ENCODE data around the gene MMP20. TPM values are rescaled to one million over a fixed set of nuclear protein-coding genes. Genes with fewer than 3 reads are reported as not detected.
A peak's percentile ranks its signal among the peaks of the same experiment; 100 is the strongest.

Gene MMP20
- total and polyA plus RNA-seq, 5 donors from 2014 or later, result not detected

DNA sequence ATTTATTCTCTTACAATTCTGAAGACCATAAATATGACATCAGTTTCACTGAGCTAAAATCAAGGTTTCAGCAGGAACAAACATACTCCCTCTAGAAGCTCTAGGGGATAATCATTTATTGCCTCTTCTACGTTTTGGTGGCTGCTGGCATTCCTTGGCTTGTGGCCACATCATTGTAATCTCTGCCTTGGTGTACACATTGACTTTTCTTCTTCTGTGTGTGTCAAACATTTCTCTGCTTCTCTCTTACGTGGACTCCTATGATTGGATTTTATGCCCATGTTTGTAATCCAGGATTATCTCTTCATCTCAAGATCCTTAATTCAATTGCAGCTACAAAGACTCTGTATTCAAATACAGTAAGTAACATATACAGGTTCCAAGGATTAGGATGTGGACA lies 30.4 kb upstream of the MMP20 start:
- no peak overlapping the region for H3K4me3 ChIP-seq (ENCODE audit: low read depth, low read length)
- no peak overlapping the region for H3K27ac ChIP-seq (ENCODE audit: insufficient read depth, low read length, poor library complexity, severe bottlenecking)
- no peaks in the 10 kb centered on the region for H3K36me3 ChIP-seq (ENCODE audit: control insufficient read depth, insufficient read depth, low read length)
- DNase-seq, result no peak
- no peak for ATAC-seq (ENCODE audit: low read depth in 2 of 2)
- Mint-ChIP-seq H3K4me1 (no peaks in the 10 kb centered on the region), H3K27me3 (peaks cover 12% of the 10 kb centered on the region), H3K27ac (no peak overlapping the region), H3K9me3 (peaks cover 0 to 7% (median 2%) of the 10 kb centered on the region in 7 donors), H3K36me3 (no peaks in the 10 kb centered on the region), H3K4me3 (no peak overlapping the region)
- H3K9me3 ChIP-seq (ENCODE audit: control insufficient read depth in 2 of 2, low read length in 2 of 2), result peaks cover 0 to 3% of the 10 kb centered on the region in 2 experiments
- H3K4me1 ChIP-seq (ENCODE audit: control insufficient read depth, insufficient read depth, low read length, poor library complexity, severe bottlenecking), result no peaks in the 10 kb centered on the region
- peaks cover 8% of the 10 kb centered on the region for H3K27me3 ChIP-seq (ENCODE audit: control insufficient read depth, insufficient read depth, low read length)

GRCh38 chr11:102654761-102655160 lies 29.6 kb upstream of the MMP20 start:
- ATAC-seq (ENCODE audit: low read depth in 2 of 2), result no peak
- H3K27me3 Mint-ChIP-seq, result peaks cover 12% of the 10 kb centered on the region
- no peak overlapping the region for H3K4me3 Mint-ChIP-seq
- H3K27ac Mint-ChIP-seq, result no peak overlapping the region
- Histone ChIP-seq H3K36me3 (ENCODE audit: control insufficient read depth, insufficient read depth, low read length) (no peaks in the 10 kb centered on the region), H3K9me3 (ENCODE audit: control insufficient read depth in 2 of 2, low read length in 2 of 2) (peaks cover 0 to 3% of the 10 kb centered on the region in 2 experiments), H3K4me1 (ENCODE audit: control insufficient read depth, insufficient read depth, low read length, poor library complexity, severe bottlenecking) (no peaks in the 10 kb centered on the region), H3K27ac (ENCODE audit: insufficient read depth, low read length, poor library complexity, severe bottlenecking) (no peak overlapping the region), H3K4me3 (ENCODE audit: low read depth, low read length) (no peak overlapping the region), H3K27me3 (ENCODE audit: control insufficient read depth, insufficient read depth, low read length) (peaks cover 8% of the 10 kb centered on the region)
- no peak for DNase-seq
- no peaks in the 10 kb centered on the region for H3K36me3 Mint-ChIP-seq
- no peaks in the 10 kb centered on the region for H3K4me1 Mint-ChIP-seq
- H3K9me3 Mint-ChIP-seq, result peaks cover 0 to 7% (median 2%) of the 10 kb centered on the region in 7 donors

GRCh38 chr11:102653744-102654291 lies 28.7 kb upstream of the MMP20 start:
- H3K27ac Mint-ChIP-seq, result no peak overlapping the region
- no peak for DNase-seq
- Histone ChIP-seq H3K27ac (ENCODE audit: insufficient read depth, low read length, poor library complexity, severe bottlenecking) (no peak overlapping the region), H3K36me3 (ENCODE audit: control insufficient read depth, insufficient read depth, low read length) (no peaks in the 10 kb centered on the region), H3K4me3 (ENCODE audit: low read depth, low read length) (no peak overlapping the region), H3K9me3 (ENCODE audit: control insufficient read depth in 2 of 2, low read length in 2 of 2) (peaks cover 0 to 3% of the 10 kb centered on the region in 2 experiments), H3K4me1 (ENCODE audit: control insufficient read depth, insufficient read depth, low read length, poor library complexity, severe bottlenecking) (no peaks in the 10 kb centered on the region), H3K27me3 (ENCODE audit: control insufficient read depth, insufficient read depth, low read length) (peaks cover 4% of the 10 kb centered on the region)
- H3K36me3 Mint-ChIP-seq, result no peaks in the 10 kb centered on the region
- peaks cover 12% of the 10 kb centered on the region for H3K27me3 Mint-ChIP-seq
- ATAC-seq (ENCODE audit: low read depth in 2 of 2), result no peak
- peaks cover 0 to 7% (median 2%) of the 10 kb centered on the region in 7 donors for H3K9me3 Mint-ChIP-seq
- no peaks in the 10 kb centered on the region for H3K4me1 Mint-ChIP-seq
- H3K4me3 Mint-ChIP-seq, result no peak overlapping the region

DNA sequence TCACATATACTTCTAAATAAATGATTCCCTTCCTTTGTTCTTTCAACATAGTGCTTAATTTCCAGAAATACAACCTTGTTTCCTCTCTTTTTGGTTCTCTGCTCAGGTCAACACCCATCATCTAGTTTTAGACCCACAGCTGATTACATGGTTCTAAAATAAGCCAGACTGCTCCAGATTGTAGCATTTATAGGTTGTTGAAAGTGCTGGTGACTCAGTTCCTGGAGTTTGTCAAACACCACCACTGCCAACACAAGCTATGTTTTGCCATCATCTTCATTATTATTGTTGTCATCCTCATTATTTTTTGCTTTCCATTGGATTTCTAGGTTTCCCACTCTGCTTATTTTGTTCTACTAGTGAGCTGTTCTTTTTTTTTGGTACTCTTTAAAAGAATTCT lies 22.3 kb upstream of the MMP20 start:
- peaks cover 3% of the 10 kb centered on the region for H3K27me3 ChIP-seq (ENCODE audit: control insufficient read depth, insufficient read depth, low read length)
- Mint-ChIP-seq H3K4me1 (no peaks in the 10 kb centered on the region), H3K27me3 (peaks cover 22% of the 10 kb centered on the region), H3K36me3 (no peaks in the 10 kb centered on the region), H3K27ac (no peak overlapping the region), H3K4me3 (no peak overlapping the region), H3K9me3 (peaks cover 0 to 2% (median 0%) of the 10 kb centered on the region in 7 donors)
- H3K36me3 ChIP-seq (ENCODE audit: control insufficient read depth, insufficient read depth, low read length), result no peaks in the 10 kb centered on the region
- H3K4me1 ChIP-seq (ENCODE audit: control insufficient read depth, insufficient read depth, low read length, poor library complexity, severe bottlenecking), result no peaks in the 10 kb centered on the region
- DNase-seq (no peak), ATAC-seq (ENCODE audit: low read depth in 2 of 2) (no peak)
- no peak overlapping the region for H3K4me3 ChIP-seq (ENCODE audit: low read depth, low read length)
- no peaks in the 10 kb centered on the region for H3K9me3 ChIP-seq (ENCODE audit: control insufficient read depth in 2 of 2, low read length in 2 of 2)
- H3K27ac ChIP-seq (ENCODE audit: insufficient read depth, low read length, poor library complexity, severe bottlenecking), result no peak overlapping the region

- no peaks in the 10 kb centered on the region for H3K9me3 Mint-ChIP-seq
- peaks cover 16% of the 10 kb centered on the region for H3K27me3 Mint-ChIP-seq
- no peaks in the 10 kb centered on the region for H3K4me1 ChIP-seq (ENCODE audit: control insufficient read depth, insufficient read depth, low read length, poor library complexity, severe bottlenecking)
- ATAC-seq (ENCODE audit: low read depth in 2 of 2) (no peak), DNase-seq (no peak)
- H3K9me3 ChIP-seq (ENCODE audit: control insufficient read depth in 2 of 2, low read length in 2 of 2), result no peaks in the 10 kb centered on the region
- no peak overlapping the region for H3K4me3 Mint-ChIP-seq
- no peaks in the 10 kb centered on the region for H3K4me1 Mint-ChIP-seq
- no peaks in the 10 kb centered on the region for H3K36me3 ChIP-seq (ENCODE audit: control insufficient read depth, insufficient read depth, low read length)
- no peak overlapping the region for H3K27ac Mint-ChIP-seq
- peaks cover 3% of the 10 kb centered on the region for H3K27me3 ChIP-seq (ENCODE audit: control insufficient read depth, insufficient read depth, low read length)
- no peak overlapping the region for H3K27ac ChIP-seq (ENCODE audit: insufficient read depth, low read length, poor library complexity, severe bottlenecking)
- no peak overlapping the region for H3K4me3 ChIP-seq (ENCODE audit: low read depth, low read length)
- H3K36me3 Mint-ChIP-seq, result no peaks in the 10 kb centered on the region
Observed at GRCh38 chr11:102643941-102644340, 18.8 kb upstream of the MMP20 start.

DNA sequence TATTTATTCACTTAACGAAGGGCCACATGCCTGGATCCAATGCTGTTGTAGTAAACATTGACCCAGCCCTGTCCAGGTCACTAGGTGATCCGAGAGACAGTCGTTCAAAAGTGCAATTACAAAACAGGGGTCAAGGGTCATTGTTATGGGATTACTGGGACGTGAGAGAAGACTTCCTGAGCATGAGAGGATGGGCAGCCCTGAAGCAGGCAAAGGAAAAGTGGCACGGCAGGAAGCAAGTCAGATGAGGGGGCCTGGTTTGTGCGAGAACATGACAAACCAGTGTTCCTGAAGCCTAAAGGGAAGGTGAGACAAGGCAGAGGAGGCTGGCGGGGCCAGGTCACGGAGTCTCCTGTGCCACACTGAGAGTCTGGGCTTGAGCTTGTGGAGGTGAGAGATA lies 15.8 kb upstream of the MMP20 start:
- no peak for DNase-seq
- no peak overlapping the region for H3K4me3 ChIP-seq (ENCODE audit: low read depth, low read length)
- Mint-ChIP-seq H3K9me3 (no peaks in the 10 kb centered on the region), H3K27ac (peak overlapping the region in 1 of 3 donors; percentile 15), H3K36me3 (no peaks in the 10 kb centered on the region), H3K27me3 (peaks cover 16% of the 10 kb centered on the region), H3K4me3 (no peak overlapping the region), H3K4me1 (no peaks in the 10 kb centered on the region)
- ATAC-seq (ENCODE audit: low read depth in 2 of 2), result no peak
- no peak overlapping the region for H3K27ac ChIP-seq (ENCODE audit: insufficient read depth, low read length, poor library complexity, severe bottlenecking)
- no peaks in the 10 kb centered on the region for H3K36me3 ChIP-seq (ENCODE audit: control insufficient read depth, insufficient read depth, low read length)
- no peaks in the 10 kb centered on the region for H3K4me1 ChIP-seq (ENCODE audit: control insufficient read depth, insufficient read depth, low read length, poor library complexity, severe bottlenecking)
- no peaks in the 10 kb centered on the region for H3K27me3 ChIP-seq (ENCODE audit: control insufficient read depth, insufficient read depth, low read length)
- H3K9me3 ChIP-seq (ENCODE audit: control insufficient read depth in 2 of 2, low read length in 2 of 2), result no peaks in the 10 kb centered on the region

GRCh38 chr11:102639656-102640055 lies 14.5 kb upstream of the MMP20 start:
- Mint-ChIP-seq H3K36me3 (no peaks in the 10 kb centered on the region), H3K4me1 (no peaks in the 10 kb centered on the region), H3K4me3 (no peak overlapping the region), H3K27me3 (peaks cover 14% of the 10 kb centered on the region), H3K27ac (no peak overlapping the region), H3K9me3 (no peaks in the 10 kb centered on the region)
- H3K27ac ChIP-seq (ENCODE audit: insufficient read depth, low read length, poor library complexity, severe bottlenecking), result no peak overlapping the region
- no peak overlapping the region for H3K4me3 ChIP-seq (ENCODE audit: low read depth, low read length)
- ATAC-seq (ENCODE audit: low read depth in 2 of 2), result no peak
- no peak for DNase-seq
- H3K9me3 ChIP-seq (ENCODE audit: control insufficient read depth in 2 of 2, low read length in 2 of 2), result no peaks in the 10 kb centered on the region
- no peaks in the 10 kb centered on the region for H3K4me1 ChIP-seq (ENCODE audit: control insufficient read depth, insufficient read depth, low read length, poor library complexity, severe bottlenecking)
- H3K27me3 ChIP-seq (ENCODE audit: control insufficient read depth, insufficient read depth, low read length), result no peaks in the 10 kb centered on the region
- H3K36me3 ChIP-seq (ENCODE audit: control insufficient read depth, insufficient read depth, low read length), result no peaks in the 10 kb centered on the region

DNA sequence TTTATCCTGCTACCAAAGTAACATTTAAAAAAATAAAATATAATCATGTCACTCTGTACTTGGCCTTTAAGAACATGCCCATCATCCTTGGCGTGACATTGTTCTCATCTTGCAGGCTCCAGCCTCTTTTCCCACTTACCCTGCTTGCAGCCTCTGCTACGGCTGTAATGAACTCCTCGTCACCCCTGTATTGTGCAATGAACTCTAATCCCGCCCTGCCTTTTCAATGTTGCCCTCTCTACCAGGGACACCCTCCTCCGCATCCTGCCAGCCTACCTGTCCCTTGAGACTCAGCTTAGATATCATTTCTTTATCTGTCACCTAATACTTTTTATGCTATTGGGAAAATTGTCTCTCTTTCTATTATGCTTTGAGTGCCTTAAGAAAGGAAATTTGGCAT lies 12.6 kb upstream of the MMP20 start:
- Histone ChIP-seq H3K27me3 (ENCODE audit: control insufficient read depth, insufficient read depth, low read length) (no peaks in the 10 kb centered on the region), H3K9me3 (ENCODE audit: control insufficient read depth in 2 of 2, low read length in 2 of 2) (no peaks in the 10 kb centered on the region), H3K4me1 (ENCODE audit: control insufficient read depth, insufficient read depth, low read length, poor library complexity, severe bottlenecking) (no peaks in the 10 kb centered on the region), H3K27ac (ENCODE audit: insufficient read depth, low read length, poor library complexity, severe bottlenecking) (no peak overlapping the region), H3K4me3 (ENCODE audit: low read depth, low read length) (no peak overlapping the region), H3K36me3 (ENCODE audit: control insufficient read depth, insufficient read depth, low read length) (no peaks in the 10 kb centered on the region)
- no peak for ATAC-seq (ENCODE audit: low read depth in 2 of 2)
- Mint-ChIP-seq H3K4me1 (no peaks in the 10 kb centered on the region), H3K27me3 (peaks cover 9% of the 10 kb centered on the region), H3K9me3 (no peaks in the 10 kb centered on the region), H3K36me3 (no peaks in the 10 kb centered on the region), H3K27ac (peak overlapping the region in 1 of 3 donors; percentile 3), H3K4me3 (no peak overlapping the region)
- DNase-seq, result no peak

All from CD4-positive, CD25-positive, alpha-beta regulatory T cell (primary cell).